Breast epithelium (tissue), 3 donors: Measurements from ENCODE around the gene SEMA3E.

Experiments used
- CTCF ChIP-seq, 3 donors: fragments of 450-650 bp; IDR thresholded peaks; one replicate each; pipeline ENCODE4 v1.5.1; 2016 to 2017; ENCODE audit warnings: antibody characterized with exemption in 3 of 3, mild to moderate bottlenecking in 3 of 3, moderate library complexity in 3 of 3
- POLR2A ChIP-seq: fragments of 450-650 bp; IDR thresholded peaks from one replicate; pipeline ENCODE4 v1.6.1; 2016; ENCODE audit warnings: antibody characterized with exemption, mild to moderate bottlenecking, moderate library complexity

- no peak for TF ChIP-seq CTCF (IDR thresholded peaks at IDR 0.05)
- TF ChIP-seq POLR2A = no peak
These were observed 107.6 kb downstream of the SEMA3E start for GRCh38 chr7:83541187-83541960.
